OCI-LY7 (cell line): Measurements from ENCODE around the gene NHLH2. TPM values are rescaled to one million over a fixed set of nuclear protein-coding genes. Genes with fewer than 3 reads are reported as not detected.

Experiments
- BruUV-seq: library from RNA; stranded (reverse); fragments of 400-500 nt; replicated peaks from 2 replicates; lab custom pipeline; 2021; lab: Mats Ljungman, UMichigan
- CTCF ChIA-PET: fragments of 300-600 bp; sonication (Branson Sonifier 250); formaldehyde crosslinking; loops from one replicate; lab custom pipeline; 2022; ENCODE audit warnings: antibody characterized with exemption; ENCODE audit not compliant: unreplicated experiment; lab: Charles Lee
- POLR2A ChIA-PET: fragments of 300-600 bp; sonication (Branson Sonifier 250); formaldehyde crosslinking; loops from one replicate; lab custom pipeline; 2022; ENCODE audit warnings: antibody characterized with exemption; lab: Charles Lee
- DNase-seq: peaks from one replicate; pipeline ENCODE4 v3.0.0-alpha.2; 2015; ENCODE audit warnings: low spot score
- H2AFZ ChIP-seq: fragments of 200-600 bp; sonication (generic), shearing (Covaris generic); 2 replicates; pipeline ENCODE4 v1.6.1; 2014; ENCODE audit warnings: mild to moderate bottlenecking, antibody characterized with exemption, low read length, moderate library complexity
- H3K27ac ChIP-seq: fragments of 200-600 bp; sonication (generic); 2 replicates; pipeline ENCODE4 v1.5.1; 2014; ENCODE audit warnings: mixed run types, low read depth, mild to moderate bottlenecking, moderate library complexity, low read length, inconsistent platforms; ENCODE audit not compliant: poor library complexity, severe bottlenecking
- H3K36me3 ChIP-seq: fragments of 200-600 bp; sonication (generic); 2 replicates; pipeline ENCODE4 v1.6.1; 2014; ENCODE audit warnings: mild to moderate bottlenecking, antibody characterized with exemption, low read length, moderate library complexity, mixed read lengths; ENCODE audit not compliant: insufficient read depth
- H3K4me1 ChIP-seq: fragments of 200-600 bp; sonication (generic); 2 replicates; pipeline ENCODE4 v1.5.1; 2014; ENCODE audit warnings: mild to moderate bottlenecking, low read length; ENCODE audit not compliant: insufficient read depth, poor library complexity, severe bottlenecking
- H3K4me2 ChIP-seq: fragments of 200-600 bp; sonication (generic); 2 replicates; pipeline ENCODE4 v1.6.1; 2014; ENCODE audit warnings: mild to moderate bottlenecking, low read length
- H3K4me3 ChIP-seq: fragments of 200-600 bp; sonication (generic); 2 replicates; pipeline ENCODE4 v1.5.1; 2014; ENCODE audit warnings: mild to moderate bottlenecking, low read depth, low read length; ENCODE audit not compliant: poor library complexity, severe bottlenecking
- H3K79me2 ChIP-seq: fragments of 200-600 bp; sonication (generic); 2 replicates; pipeline ENCODE4 v1.6.1; 2016; ENCODE audit warnings: low read depth, mild to moderate bottlenecking, low read length, moderate library complexity, mixed read lengths; ENCODE audit not compliant: insufficient read depth
- H3K9me2 ChIP-seq: fragments of 200-600 bp; sonication (generic); 2 replicates; pipeline ENCODE4 v1.6.1; 2016; ENCODE audit warnings: mild to moderate bottlenecking, low read length, mixed read lengths; ENCODE audit not compliant: insufficient read depth
- H3K9me3 ChIP-seq: fragments of 200-600 bp; sonication (generic); 2 replicates; pipeline ENCODE4 v1.6.1; 2014; ENCODE audit warnings: mild to moderate bottlenecking, mixed run types, low read length, mixed read lengths
- H4K20me1 ChIP-seq: fragments of 200-600 bp; sonication (generic); 2 replicates; pipeline ENCODE4 v1.6.1; 2014; ENCODE audit warnings: mild to moderate bottlenecking, antibody characterized with exemption, low read length, moderate library complexity, mixed read lengths; ENCODE audit not compliant: insufficient read depth
- EZH2phosphoT487 ChIP-seq: fragments of 200-600 bp; sonication (generic); IDR thresholded peaks from 2 replicates; pipeline ENCODE4 v1.6.1; 2018; ENCODE audit warnings: low read depth, borderline replicate concordance, mild to moderate bottlenecking, mixed run types, antibody characterized with exemption, low read length, moderate library complexity, mixed read lengths
- intact Hi-C: fragments of 100-400 bp; cut with micrococcal nuclease; formaldehyde crosslinking; loops from one replicate; pipeline ENCODE4 v1.10.0; 2022; ENCODE audit not compliant: unreplicated experiment
- total RNA-seq, 2 experiments: library from RNA; depleted of rRNA in 1 of 2; stranded (reverse); fragments of >200 nt in 1 of 2; shearing (Covaris generic) in 1 of 2; gene quantifications; 2 replicates each; pipeline ENCODE4 v1.2.3, GENCODE V29; 2014 to 2022
- TF ChIP-seq, protein P1 (sequence below): fragments of 200-600 bp; sonication (generic); conservative IDR thresholded peaks from 2 replicates; pipeline ENCODE4 v1.5.1; 2014; ENCODE audit warnings: mild to moderate bottlenecking, antibody characterized with exemption, low read length, moderate library complexity, mixed read lengths

The NHLH2 gene
- total RNA-seq, 2 experiments from 2014 or later = not detected

GRCh38 chr1:115827452-115828044 lies 13.4 kb downstream of the NHLH2 start:
- Histone ChIP-seq H4K20me1 (no peaks in the 10 kb centered on the region), H3K9me2 (no peaks in the 10 kb centered on the region), H2AFZ (no peak overlapping the region), H3K9me3 (no peaks in the 10 kb centered on the region), H3K4me1 (no peaks in the 10 kb centered on the region), H3K36me3 (no peaks in the 10 kb centered on the region), H3K79me2 (no peaks in the 10 kb centered on the region), H3K27ac (no peak overlapping the region), H3K4me3 (no peak overlapping the region), H3K4me2 (no peak overlapping the region)
- CTCF ChIA-PET = no interaction called here
- intact Hi-C loops = no loop called here
- TF ChIP-seq EZH2phosphoT487 = no peak
- TF ChIP-seq, protein P1, sequence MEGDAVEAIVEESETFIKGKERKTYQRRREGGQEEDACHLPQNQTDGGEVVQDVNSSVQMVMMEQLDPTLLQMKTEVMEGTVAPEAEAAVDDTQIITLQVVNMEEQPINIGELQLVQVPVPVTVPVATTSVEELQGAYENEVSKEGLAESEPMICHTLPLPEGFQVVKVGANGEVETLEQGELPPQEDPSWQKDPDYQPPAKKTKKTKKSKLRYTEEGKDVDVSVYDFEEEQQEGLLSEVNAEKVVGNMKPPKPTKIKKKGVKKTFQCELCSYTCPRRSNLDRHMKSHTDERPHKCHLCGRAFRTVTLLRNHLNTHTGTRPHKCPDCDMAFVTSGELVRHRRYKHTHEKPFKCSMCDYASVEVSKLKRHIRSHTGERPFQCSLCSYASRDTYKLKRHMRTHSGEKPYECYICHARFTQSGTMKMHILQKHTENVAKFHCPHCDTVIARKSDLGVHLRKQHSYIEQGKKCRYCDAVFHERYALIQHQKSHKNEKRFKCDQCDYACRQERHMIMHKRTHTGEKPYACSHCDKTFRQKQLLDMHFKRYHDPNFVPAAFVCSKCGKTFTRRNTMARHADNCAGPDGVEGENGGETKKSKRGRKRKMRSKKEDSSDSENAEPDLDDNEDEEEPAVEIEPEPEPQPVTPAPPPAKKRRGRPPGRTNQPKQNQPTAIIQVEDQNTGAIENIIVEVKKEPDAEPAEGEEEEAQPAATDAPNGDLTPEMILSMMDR = no peak
- DNase-seq = no peak
- POLR2A ChIA-PET = no interaction called here
- no TSS peak for BruUV-seq

DNA sequence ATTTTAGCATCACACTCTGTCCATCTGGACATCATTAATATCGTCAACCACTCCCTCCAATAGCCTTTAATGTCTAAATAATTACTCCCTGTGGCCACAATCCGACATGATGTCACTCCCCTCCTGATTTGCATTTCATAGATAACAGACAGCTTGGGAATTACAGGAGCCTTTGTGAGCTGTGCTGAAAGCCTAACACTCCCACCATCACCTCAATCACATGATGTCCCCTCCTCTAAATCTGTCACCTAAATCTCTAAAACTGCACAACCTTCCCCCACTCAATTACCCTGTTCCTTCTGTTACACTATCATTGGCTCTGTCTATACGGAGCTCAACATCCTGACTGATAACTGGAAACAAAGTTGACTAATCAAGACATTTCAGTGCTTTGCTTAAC lies 14.3 kb downstream of the NHLH2 start:
- no peaks in the 10 kb centered on the region for H3K4me1 ChIP-seq
- H3K9me3 ChIP-seq = no peaks in the 10 kb centered on the region
- no peak overlapping the region for H3K27ac ChIP-seq
- ChIA-PET CTCF (no interaction called here), POLR2A (no interaction called here)
- H2AFZ ChIP-seq = no peak overlapping the region
- no TSS peak for BruUV-seq
- no peak overlapping the region for H3K4me2 ChIP-seq
- no peaks in the 10 kb centered on the region for H3K36me3 ChIP-seq
- no peak for DNase-seq
- no peak for TF ChIP-seq EZH2phosphoT487
- TF ChIP-seq, protein P1 = no peak
- H3K79me2 ChIP-seq = no peaks in the 10 kb centered on the region
- no peak overlapping the region for H3K4me3 ChIP-seq
- H4K20me1 ChIP-seq = no peaks in the 10 kb centered on the region
- intact Hi-C loops = no loop called here
- no peaks in the 10 kb centered on the region for H3K9me2 ChIP-seq

- H2AFZ ChIP-seq = no peak overlapping the region
- ChIA-PET CTCF (no interaction called here), POLR2A (no interaction called here)
- no peaks in the 10 kb centered on the region for H3K36me3 ChIP-seq
- no peaks in the 10 kb centered on the region for H3K79me2 ChIP-seq
- no TSS peak for BruUV-seq
- TF ChIP-seq EZH2phosphoT487 = no peak
- TF ChIP-seq, protein P1 = no peak
- H3K4me3 ChIP-seq = no peak overlapping the region
- no peak overlapping the region for H3K4me2 ChIP-seq
- intact Hi-C loops = no loop called here
- no peaks in the 10 kb centered on the region for H3K9me3 ChIP-seq
- no peaks in the 10 kb centered on the region for H3K9me2 ChIP-seq
- no peaks in the 10 kb centered on the region for H3K4me1 ChIP-seq
- no peak overlapping the region for H3K27ac ChIP-seq
- DNase-seq = no peak
- H4K20me1 ChIP-seq = no peaks in the 10 kb centered on the region
These were observed 18.8 kb downstream of the NHLH2 start for GRCh38 chr1:115822117-115822516.
